GM21529 (cell line): ENCODE measurements around the gene COIL.
"Not testable (repeated sequence)": the region's sequence is repeated elsewhere in the genome, so short reads cannot be mapped to it uniquely, and the experiment has no call there.

Experiments
- ATAC-seq: cut with Tn5 transposase; IDR thresholded peaks from one replicate; pipeline ENCODE4 v1.9.1; 2021; ENCODE audit not compliant: unreplicated experiment

Gene COIL

GRCh38 chr17:56979091-56979480 lies 18.2 kb upstream of the COIL start:
- ATAC-seq, result peak; percentile 30

DNA sequence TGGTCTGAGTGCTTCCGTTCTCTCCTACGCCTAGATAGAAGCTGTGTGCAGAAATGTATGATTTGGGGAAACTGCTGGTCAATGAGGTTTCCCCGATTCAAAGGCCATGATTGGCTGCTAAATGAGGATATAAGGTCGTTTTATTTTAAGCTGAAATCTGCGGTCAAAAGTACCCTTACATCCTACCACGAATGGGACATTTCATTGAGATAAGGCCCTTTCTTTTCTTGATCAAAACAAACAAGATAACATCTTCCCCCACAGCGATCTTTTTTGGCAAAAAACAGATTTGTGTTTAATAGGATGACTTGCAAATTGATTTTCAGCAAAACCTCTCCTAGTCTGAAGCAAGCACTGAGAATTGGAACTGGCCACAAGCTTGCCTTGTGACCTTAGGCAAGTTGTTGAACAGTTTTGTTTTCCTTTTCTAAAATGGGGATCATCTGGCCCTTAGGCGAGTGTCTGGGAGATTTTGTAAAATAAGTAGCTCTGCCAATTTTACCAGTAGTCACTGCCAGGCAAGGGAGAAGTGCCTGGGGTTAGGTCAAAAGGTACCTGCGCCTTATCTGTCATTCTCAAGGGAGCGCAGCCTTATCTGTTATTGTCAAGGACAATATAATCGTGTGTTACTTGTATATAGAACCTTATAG lies 17.7 kb upstream of the COIL start:
- peak; percentile 33 for ATAC-seq

GRCh38 chr17:56977673-56978395 lies 17.0 kb upstream of the COIL start, which contains the start of gene SCPEP1:
SCPEP1 (plus strand) TSS chr17:56978131; CDS start chr17:56978160, 29 bp downstream.
- peak; percentile 76 for ATAC-seq

- no peak for ATAC-seq
These were observed 16.2 kb upstream of the COIL start for GRCh38 chr17:56976941-56977608.

DNA sequence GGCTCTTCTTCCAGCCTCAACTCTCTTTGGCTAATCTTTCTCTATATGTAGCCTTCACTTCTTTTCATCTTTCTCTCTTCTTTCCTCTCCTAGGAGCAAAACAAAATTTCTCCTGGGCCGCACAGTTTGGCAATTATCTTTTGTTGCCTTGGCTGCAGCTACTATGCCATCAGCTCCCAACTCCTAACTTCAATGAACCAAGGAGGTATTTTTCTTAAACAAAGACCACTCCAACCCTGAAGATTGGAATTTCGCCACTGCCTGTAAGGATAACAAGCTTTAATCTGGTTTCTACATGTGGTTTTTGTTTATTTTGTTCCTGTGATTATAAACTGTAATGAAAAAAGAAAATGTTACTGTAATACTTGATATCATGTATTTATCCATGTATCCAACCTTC lies 14.8 kb upstream of the COIL start:
- ATAC-seq, result no peak

DNA sequence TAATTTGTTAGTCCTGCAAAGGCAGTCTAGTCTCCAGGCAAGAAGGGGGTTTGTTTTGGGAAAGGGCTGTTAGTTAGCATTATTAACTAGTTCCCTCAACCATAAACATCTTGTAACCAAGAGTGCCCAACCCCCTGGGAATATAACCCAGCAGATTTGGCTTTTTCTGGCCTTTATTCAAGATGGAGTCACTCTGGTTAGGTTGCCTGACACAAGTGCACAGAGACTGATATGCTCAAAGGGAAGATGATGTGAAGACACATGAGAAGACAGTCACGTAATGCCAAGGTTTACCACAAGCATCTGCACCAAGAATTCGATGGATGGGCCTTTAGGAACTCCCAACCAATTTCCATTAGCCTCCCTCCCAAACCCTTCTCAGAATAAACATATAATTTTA lies 13.2 kb upstream of the COIL start:
- no peak for ATAC-seq

DNA sequence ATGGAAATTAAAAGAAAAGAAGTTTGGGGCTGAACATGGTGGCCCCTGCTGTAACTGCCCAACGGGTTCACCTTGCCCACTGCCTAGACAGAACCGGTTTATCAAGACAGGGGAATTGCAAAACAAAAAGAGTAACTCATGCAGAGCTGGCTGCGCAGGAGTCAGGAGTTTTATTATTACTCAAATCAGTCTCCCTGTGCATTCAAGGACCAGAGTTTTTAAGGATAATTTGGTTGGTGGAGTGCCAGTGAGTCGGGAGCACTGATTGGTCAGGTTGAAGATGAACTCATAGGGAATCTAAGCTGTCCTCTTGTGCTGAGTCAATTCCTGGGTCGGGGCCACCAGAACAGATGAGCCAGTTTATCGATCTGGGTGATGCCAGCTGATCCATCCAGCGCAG lies 12.7 kb upstream of the COIL start:
- ATAC-seq, result no peak

- ATAC-seq, result no peak
These were observed 11.4 kb upstream of the COIL start for GRCh38 chr17:56972111-56972730.

GRCh38 chr17:56970974-56971373 lies 10.1 kb upstream of the COIL start:
- no peak for ATAC-seq

DNA sequence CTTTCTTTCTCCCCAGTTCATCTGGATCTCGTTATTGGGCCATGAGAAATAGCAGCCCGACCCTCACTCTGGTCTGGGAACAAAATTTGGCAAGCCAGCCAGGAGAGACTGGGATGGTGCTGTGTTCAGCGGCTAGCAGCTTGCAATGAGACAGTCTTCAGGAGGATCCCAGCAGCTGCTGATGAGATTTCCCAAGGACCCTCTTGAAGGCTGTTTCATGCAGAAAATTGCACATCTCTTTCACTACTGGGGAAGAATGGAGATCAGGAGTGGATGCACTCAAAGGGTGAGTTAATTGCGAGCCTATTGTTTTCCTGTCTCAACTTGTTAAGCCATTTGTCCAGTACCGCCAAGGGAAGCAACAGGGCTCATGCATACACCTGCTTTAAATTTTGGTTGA lies 5.5 kb upstream of the COIL start:
- no peak for ATAC-seq

DNA sequence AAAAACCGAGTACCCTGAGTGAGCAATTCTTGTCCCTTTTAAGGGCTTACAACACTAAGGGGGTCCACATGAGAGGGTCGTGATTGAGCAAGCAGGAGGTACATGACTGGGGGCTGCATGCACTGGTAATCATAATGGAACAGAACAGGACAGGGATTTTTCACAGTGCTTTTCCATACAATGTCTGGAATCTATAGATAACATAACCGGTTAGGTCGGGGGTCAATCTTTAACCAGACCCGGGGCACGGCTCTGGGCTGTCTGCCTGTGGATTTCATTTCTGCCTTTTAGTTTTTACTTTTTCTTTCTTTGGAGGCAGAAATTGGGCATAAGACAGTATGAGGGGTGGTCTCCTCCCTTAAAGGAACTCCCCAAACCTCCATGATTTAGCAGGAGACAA lies 4.8 kb upstream of the COIL start:
- not testable (repeated sequence) for ATAC-seq

DNA sequence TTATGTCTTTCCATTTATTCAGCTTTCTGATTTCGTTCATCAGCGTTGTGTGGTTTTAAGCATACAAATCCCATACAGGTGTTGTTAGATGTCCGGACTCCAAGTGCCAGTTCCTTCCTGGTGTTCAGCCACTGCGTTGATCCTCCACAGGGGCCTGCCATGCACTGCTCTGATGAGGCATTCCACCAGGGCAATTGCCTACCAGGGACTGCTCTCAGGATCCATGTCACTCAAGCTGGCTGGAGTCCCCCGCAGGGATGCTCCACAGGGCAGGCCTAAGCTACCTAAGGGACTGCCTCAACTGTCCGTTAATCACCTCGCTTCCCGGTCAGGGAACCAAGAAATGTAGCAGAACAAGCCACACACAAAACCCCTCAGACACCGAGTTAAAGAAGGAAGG lies 4.4 kb upstream of the COIL start:
- ATAC-seq, result not testable (repeated sequence)

DNA sequence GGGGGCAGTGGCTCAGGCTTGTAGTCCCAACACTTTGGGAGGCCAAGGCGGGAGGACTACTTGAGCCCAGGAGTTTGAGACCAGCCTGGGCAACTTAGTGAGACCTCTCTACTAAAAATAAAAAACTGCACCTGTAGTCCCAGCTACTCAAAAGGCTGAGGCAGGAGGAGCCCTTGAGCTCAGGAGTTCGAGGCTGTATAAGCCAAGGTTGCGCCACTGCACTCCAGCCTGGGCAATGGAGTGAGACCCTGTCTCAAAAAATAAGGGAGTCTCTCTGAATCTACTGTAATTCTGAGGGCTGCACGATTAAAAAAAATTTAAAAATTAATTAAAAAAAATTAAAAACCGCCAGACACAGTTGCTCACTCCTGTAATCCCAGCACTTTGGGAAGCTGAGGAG lies 3.9 kb downstream of the COIL start:
- no peak for ATAC-seq

DNA sequence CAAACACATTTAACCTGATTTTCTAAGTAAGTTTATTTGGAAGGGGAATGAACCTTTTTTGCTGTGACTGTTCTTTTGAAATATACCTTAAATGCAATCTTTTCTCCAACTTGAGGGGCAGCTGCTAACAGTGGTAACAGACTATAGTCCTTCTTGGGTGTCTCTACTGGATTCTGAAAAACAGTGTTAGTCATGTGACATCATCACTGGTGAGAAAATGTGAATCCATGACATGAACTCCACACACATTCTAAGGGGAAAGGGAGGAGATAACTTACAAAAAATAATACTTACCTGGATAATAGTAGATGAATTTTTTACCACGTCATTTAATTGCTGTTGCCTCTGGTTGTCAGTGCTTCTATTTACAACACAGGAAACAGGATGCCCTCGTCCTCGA lies 11.3 kb downstream of the COIL start:
- no peak for ATAC-seq

- ATAC-seq, result no peak
These were observed 12.4 kb downstream of the COIL start for GRCh38 chr17:56948491-56948890.

DNA sequence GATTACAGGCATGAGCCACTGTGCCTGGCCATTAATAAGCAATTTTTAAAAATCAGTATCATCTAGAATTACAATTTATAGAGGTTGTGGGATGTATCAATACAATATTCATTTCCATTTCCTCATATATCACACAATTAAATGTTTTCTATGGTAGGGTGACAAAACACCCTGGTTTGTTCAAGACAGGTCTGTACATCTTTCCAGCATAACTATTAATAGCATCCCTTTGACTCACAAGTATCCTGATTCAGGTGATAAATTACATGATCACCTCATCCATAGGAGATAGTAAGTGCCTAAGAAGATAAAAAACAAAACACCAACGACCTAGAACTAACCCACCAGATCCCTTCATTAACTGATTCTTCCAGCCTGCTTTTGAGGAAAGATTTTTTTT lies 13.1 kb downstream of the COIL start:
- no peak for ATAC-seq

DNA sequence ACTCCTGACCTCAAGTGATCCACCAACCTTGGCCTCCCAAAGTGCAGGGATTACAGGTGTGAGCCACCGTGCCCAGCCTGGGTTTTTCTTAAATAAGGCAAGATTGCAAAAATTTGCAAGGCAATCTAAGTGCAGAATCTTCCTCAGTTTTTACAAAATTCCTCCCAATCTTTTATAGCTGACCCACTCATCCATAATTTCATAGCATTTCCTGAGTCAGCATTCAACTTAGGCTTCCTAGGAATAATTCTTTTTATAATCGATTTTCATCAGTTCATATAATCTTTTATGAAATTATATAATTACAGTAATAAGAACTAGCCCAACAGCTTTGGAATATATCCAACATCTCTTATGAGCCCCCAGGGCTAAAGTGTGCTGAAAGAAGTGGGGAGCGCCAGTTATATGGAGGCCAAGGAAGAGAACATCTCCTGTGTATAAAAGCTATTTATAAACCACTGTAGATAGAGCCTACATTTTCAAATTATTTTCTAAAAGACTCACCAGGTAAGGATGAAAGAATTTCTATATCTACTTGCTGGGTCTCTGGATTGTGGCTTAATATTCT lies 14.8 kb downstream of the COIL start:
- ATAC-seq, result no peak

- no peak for ATAC-seq
These were observed 17.2 kb downstream of the COIL start for GRCh38 chr17:56943505-56944125.

DNA sequence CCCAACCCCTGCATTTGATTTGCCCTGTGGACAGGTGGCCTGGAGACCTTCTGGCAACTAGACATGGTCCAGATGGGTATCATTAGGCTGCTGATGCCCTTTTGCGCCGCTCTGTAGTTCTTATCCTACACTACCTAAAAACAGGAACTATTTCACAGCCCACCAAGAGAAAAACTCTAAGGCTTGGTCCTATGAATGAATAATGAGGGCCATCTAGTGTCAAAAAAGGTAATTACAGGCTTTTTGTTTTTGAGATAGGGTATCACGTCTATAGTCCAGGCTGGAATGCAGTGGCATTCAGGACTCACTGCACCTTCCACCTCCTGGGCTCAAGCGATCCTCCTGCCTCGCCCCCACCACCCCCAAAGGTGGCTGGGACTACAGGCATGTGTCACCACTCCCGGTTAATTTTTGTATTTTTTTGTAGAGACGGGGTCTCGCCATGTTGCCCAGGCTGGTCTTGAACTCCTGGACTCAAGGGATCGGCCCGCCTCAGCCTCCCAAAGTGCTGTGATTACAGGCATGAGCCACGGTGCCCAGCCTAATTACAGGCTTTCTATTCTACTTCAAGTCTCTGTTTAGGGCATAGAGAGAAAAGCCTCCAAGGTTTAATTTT lies 20.9 kb downstream of the COIL start:
- no peak for ATAC-seq

- not testable (repeated sequence) for ATAC-seq
These were observed 22.6 kb downstream of the COIL start for GRCh38 chr17:56938206-56938605.

- ATAC-seq, result no peak
These were observed 23.2 kb downstream of the COIL start for GRCh38 chr17:56937687-56938086.
